DOHH2 (cell line): ENCODE results near the gene MUC6.

Experiments
- EZH2phosphoT487 ChIP-seq: fragments of 200-600 bp; sonication (generic); IDR thresholded peaks from 2 replicates; pipeline ENCODE4 v1.6.1; 2017; ENCODE audit warnings: borderline replicate concordance, mild to moderate bottlenecking, antibody characterized with exemption, low read length, moderate library complexity, mixed read lengths
- TF ChIP-seq, protein P1 (sequence below): fragments of 200-600 bp; sonication (generic); IDR thresholded peaks from one replicate; pipeline ENCODE4 v1.5.1; 2014; ENCODE audit warnings: antibody characterized with exemption, mild to moderate bottlenecking, low read depth, low read length; ENCODE audit not compliant: poor library complexity, severe bottlenecking

GRCh38 chr11:1041471-1041870 lies 5.0 kb upstream of the MUC6 start:
- TF ChIP-seq, protein P1, sequence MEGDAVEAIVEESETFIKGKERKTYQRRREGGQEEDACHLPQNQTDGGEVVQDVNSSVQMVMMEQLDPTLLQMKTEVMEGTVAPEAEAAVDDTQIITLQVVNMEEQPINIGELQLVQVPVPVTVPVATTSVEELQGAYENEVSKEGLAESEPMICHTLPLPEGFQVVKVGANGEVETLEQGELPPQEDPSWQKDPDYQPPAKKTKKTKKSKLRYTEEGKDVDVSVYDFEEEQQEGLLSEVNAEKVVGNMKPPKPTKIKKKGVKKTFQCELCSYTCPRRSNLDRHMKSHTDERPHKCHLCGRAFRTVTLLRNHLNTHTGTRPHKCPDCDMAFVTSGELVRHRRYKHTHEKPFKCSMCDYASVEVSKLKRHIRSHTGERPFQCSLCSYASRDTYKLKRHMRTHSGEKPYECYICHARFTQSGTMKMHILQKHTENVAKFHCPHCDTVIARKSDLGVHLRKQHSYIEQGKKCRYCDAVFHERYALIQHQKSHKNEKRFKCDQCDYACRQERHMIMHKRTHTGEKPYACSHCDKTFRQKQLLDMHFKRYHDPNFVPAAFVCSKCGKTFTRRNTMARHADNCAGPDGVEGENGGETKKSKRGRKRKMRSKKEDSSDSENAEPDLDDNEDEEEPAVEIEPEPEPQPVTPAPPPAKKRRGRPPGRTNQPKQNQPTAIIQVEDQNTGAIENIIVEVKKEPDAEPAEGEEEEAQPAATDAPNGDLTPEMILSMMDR = no peak
- TF ChIP-seq EZH2phosphoT487 = no peak
